AG04450 (cell line): Measurements from ENCODE around the gene BIRC6. TPM values are rescaled to one million over a fixed set of nuclear protein-coding genes. Genes with fewer than 3 reads are reported as not detected.

Experiments used
- CTCF ChIA-PET: fragments of 300-600, 350-600 bp; formaldehyde crosslinking; extraction: SDS; loops from one replicate; lab custom pipeline; 2022; ENCODE audit warnings: antibody characterized with exemption, inconsistent platforms; lab: Charles Lee
- POLR2A ChIA-PET: fragments of 350-600 bp; formaldehyde crosslinking; extraction: SDS; loops from one replicate; lab custom pipeline; 2021; ENCODE audit warnings: antibody characterized with exemption, inconsistent platforms; lab: Yijun Ruan, JAX
- DNase-seq: peaks from one replicate; pipeline ENCODE4 v3.0.0-alpha.2; 2011; ENCODE audit warnings: low read depth, low spot score
- H3K27ac ChIP-seq: one replicate; pipeline ENCODE4 v1.5.1; 2012; ENCODE audit warnings: low read depth, low read length, control low read depth
- H3K27me3 ChIP-seq: one replicate; pipeline ENCODE4 v1.6.0; 2012; ENCODE audit warnings: low read length; ENCODE audit not compliant: control insufficient read depth, insufficient read depth
- H3K4me3 ChIP-seq: 2 replicates; pipeline ENCODE4 v1.5.1; 2011; ENCODE audit warnings: mild to moderate bottlenecking, low read depth, low read length, control low read depth
- H3K9me3 ChIP-seq: 2 replicates; pipeline ENCODE4 v1.5.1; 2012; ENCODE audit warnings: low read length; ENCODE audit not compliant: control insufficient read depth, insufficient read depth
- polyA plus RNA-seq: library from polyadenylated mRNA; depleted of rRNA; stranded (reverse); fragments of >200 nt; gene quantifications from 2 replicates; pipeline ENCODE4 v1.2.3, GENCODE V29; 2011
- TF ChIP-seq, protein P1 (sequence below): IDR thresholded peaks from 2 replicates; pipeline ENCODE4 v1.5.1; 2011; ENCODE audit warnings: low read depth, low read length, control low read depth, inconsistent platforms

BIRC6 gene
- polyA plus RNA-seq, 1 experiment, result 86.3 TPM

DNA sequence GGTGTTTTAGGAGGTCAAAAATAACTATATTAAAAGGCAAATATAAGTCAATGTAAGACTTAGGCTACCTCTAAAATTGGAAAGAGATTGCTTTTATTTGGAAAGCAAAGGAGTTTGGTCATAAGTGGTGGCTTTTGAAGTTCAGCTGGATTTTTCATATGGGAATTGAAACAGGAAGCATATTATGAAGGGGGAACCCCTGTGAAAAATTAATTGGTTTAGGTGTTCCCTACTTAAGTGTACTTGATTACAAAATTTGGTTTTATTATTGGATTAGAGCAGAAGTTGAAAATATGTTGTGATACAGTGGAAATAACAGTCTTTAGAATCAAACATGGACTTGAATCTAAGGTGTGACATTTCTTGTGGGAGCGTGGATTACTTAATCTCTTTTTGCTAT is 149.6 kb downstream of the BIRC6 start:
- no peak for DNase-seq
- TF ChIP-seq, protein P1, sequence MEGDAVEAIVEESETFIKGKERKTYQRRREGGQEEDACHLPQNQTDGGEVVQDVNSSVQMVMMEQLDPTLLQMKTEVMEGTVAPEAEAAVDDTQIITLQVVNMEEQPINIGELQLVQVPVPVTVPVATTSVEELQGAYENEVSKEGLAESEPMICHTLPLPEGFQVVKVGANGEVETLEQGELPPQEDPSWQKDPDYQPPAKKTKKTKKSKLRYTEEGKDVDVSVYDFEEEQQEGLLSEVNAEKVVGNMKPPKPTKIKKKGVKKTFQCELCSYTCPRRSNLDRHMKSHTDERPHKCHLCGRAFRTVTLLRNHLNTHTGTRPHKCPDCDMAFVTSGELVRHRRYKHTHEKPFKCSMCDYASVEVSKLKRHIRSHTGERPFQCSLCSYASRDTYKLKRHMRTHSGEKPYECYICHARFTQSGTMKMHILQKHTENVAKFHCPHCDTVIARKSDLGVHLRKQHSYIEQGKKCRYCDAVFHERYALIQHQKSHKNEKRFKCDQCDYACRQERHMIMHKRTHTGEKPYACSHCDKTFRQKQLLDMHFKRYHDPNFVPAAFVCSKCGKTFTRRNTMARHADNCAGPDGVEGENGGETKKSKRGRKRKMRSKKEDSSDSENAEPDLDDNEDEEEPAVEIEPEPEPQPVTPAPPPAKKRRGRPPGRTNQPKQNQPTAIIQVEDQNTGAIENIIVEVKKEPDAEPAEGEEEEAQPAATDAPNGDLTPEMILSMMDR, result no peak
- ChIA-PET POLR2A (no interaction called here), CTCF (no interaction called here)
- Histone ChIP-seq H3K27me3 (no peaks in the 10 kb centered on the region), H3K9me3 (no peaks in the 10 kb centered on the region), H3K27ac (no peak overlapping the region), H3K4me3 (no peak overlapping the region)

DNA sequence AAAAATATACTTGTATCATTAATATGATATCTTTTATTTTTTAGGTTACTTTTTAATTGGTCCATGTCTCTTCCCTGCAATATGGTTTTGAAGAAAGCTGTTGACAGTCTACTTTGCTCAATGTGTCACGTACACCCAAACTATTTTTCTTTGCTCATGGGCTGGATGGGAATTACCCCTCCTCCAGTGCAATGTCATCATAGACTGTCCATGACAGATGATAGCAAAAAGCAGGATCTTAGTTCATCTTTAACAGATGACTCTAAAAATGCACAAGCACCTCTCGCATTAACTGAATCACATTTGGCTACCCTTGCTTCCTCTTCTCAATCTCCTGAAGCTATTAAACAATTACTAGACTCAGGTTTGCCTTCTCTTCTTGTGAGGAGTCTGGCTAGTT is 158.1 kb downstream of the BIRC6 start:
- ChIA-PET CTCF (no interaction called here), POLR2A (no interaction called here)
- TF ChIP-seq, protein P1, result no peak
- no peak for DNase-seq
- Histone ChIP-seq H3K27ac (no peak overlapping the region), H3K27me3 (no peaks in the 10 kb centered on the region), H3K9me3 (no peaks in the 10 kb centered on the region), H3K4me3 (no peak overlapping the region)

DNA sequence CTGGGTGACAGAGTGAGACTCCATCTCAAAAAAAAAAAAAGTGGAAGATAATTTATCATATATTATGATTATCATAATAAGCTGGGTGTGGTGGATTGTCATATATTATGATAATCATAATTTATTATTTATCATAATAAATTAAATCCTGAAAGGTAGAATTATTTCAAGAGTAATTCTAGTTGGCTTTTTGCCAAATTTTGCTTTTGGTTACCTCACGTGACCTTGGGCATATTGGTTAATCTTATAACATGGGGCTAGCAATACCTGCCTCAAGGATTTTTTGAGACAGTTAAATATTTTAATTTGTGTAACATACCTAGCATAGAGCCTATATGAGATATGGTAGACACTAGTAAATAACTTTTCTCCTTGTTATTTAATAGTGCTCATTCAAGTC is 159.7 kb downstream of the BIRC6 start:
- TF ChIP-seq, protein P1, result no peak
- Histone ChIP-seq H3K9me3 (no peaks in the 10 kb centered on the region), H3K4me3 (no peak overlapping the region), H3K27ac (no peak overlapping the region), H3K27me3 (no peaks in the 10 kb centered on the region)
- ChIA-PET CTCF (interaction anchor here (0.7 kb wide), 2 partner anchors 88 to 412 kb away, joined by 4 read pairs; no protein-coding TSS in a partner anchor), POLR2A (no interaction called here)
- no peak for DNase-seq

DNA sequence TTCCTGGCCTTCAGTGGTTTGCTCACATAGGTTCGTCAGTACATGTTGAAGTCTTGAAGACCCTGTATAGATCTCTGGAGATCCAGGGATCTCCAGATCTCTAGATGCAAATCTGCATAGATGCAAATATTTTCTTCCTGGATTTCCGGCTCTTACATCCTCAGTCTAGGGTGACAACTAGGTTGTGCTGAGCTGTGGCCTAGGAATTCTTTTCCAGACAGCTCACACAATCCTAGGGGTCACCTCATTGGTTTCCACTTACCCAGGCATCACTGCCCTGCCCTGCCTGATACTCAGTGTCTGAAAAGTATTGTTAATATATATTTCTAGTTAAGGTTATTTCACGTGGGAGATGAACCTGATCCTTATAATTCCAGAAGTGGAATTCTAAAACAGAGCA is 165.9 kb downstream of the BIRC6 start:
- TF ChIP-seq, protein P1, result no peak
- CTCF ChIA-PET, result no interaction called here
- no peak for DNase-seq
- Histone ChIP-seq H3K9me3 (no peaks in the 10 kb centered on the region), H3K27me3 (no peaks in the 10 kb centered on the region), H3K4me3 (no peak overlapping the region), H3K27ac (no peak overlapping the region)
- POLR2A ChIA-PET, result no interaction called here

DNA sequence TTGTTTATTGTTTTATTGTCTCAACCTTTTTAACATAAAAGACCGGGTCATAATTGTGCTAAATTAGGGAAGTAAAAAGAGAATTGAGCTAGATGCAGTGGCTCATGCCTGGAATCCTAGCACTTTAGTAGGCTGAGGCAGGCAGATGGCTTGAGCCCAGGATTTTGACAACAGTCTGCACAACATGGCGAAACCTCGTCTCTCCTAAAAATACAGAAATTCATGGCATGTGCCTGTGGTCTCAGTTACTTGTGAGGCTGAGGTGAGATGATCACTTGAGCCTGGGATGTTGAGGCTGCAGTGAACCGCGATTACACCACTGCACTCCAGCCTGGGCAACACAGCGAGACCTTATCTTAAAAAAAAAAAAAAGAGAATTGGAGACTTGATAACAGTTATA is 166.9 kb downstream of the BIRC6 start:
- no peak overlapping the region for H3K4me3 ChIP-seq
- H3K27ac ChIP-seq, result no peak overlapping the region
- no peaks in the 10 kb centered on the region for H3K9me3 ChIP-seq
- TF ChIP-seq, protein P1, result no peak
- no peak for DNase-seq
- CTCF ChIA-PET, result no interaction called here
- POLR2A ChIA-PET, result no interaction called here
- no peaks in the 10 kb centered on the region for H3K27me3 ChIP-seq
